GM18498 (cell line): ENCODE data around the gene NANOS1.

Experiments
- ATAC-seq: cut with Tn5 transposase; IDR thresholded peaks from one replicate; pipeline ENCODE4 v1.9.1; 2021; ENCODE audit warnings: mild to moderate bottlenecking, moderate library complexity; ENCODE audit not compliant: unreplicated experiment

The NANOS1 gene, protein sequence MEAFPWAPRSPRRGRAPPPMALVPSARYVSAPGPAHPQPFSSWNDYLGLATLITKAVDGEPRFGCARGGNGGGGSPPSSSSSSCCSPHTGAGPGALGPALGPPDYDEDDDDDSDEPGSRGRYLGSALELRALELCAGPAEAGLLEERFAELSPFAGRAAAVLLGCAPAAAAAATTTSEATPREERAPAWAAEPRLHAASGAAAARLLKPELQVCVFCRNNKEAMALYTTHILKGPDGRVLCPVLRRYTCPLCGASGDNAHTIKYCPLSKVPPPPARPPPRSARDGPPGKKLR

GRCh38 chr10:119029613-119030420 lies at the start of gene NANOS1:
Gene NANOS1 (plus strand): TSS chr10:119029714. CDS start chr10:119029802, 88 bp downstream.
- peak; percentile 19 for ATAC-seq

- ATAC-seq: no peak
Observed at GRCh38 chr10:118980135-118980865, 49.2 kb upstream of the NANOS1 start.

GRCh38 chr10:118980870-118981269 lies 48.6 kb upstream of the NANOS1 start:
- ATAC-seq: no peak

DNA sequence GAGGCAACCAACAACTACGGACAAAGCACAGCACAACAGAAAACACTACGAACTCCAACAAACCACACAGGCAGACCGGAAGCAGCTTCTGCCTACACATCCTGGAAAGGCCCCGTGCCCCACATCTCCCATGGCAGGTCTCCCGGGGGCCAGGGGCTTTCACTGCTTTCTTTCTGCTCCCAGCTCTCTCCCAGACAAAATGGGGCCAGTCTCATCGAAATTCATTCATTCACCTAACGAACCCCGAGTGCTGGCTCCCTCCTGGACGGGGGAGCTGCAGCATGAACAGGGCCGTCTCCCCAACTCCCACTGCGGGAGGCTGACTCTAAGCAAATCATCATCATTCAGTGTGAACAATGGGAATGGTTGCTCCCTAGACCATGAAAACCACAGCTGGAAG lies 47.6 kb upstream of the NANOS1 start:
- no peak for ATAC-seq

GRCh38 chr10:118982366-118982765 lies 47.1 kb upstream of the NANOS1 start:
- no peak for ATAC-seq

- ATAC-seq: no peak
Observed at GRCh38 chr10:118983263-118983662, 46.3 kb upstream of the NANOS1 start.

DNA sequence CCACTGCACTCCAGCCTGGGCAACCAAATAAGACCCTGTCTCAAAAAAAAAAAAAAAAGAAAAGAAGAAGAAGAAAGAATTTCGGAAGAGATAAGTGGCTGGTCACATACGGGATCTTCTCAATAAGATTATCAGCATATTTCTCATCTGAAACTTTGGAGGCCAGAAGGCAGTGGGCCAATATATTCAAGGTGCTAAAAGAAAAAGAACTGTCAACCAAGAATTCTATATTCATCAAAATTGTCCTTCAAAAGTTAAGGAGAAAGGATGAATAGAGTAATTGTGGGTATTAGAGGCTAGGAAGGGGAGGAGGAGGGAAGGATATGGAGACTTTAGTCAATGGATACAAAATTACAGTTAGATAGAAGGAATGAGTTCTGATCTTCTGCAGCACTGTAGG lies 43.9 kb upstream of the NANOS1 start:
- no peak for ATAC-seq

DNA sequence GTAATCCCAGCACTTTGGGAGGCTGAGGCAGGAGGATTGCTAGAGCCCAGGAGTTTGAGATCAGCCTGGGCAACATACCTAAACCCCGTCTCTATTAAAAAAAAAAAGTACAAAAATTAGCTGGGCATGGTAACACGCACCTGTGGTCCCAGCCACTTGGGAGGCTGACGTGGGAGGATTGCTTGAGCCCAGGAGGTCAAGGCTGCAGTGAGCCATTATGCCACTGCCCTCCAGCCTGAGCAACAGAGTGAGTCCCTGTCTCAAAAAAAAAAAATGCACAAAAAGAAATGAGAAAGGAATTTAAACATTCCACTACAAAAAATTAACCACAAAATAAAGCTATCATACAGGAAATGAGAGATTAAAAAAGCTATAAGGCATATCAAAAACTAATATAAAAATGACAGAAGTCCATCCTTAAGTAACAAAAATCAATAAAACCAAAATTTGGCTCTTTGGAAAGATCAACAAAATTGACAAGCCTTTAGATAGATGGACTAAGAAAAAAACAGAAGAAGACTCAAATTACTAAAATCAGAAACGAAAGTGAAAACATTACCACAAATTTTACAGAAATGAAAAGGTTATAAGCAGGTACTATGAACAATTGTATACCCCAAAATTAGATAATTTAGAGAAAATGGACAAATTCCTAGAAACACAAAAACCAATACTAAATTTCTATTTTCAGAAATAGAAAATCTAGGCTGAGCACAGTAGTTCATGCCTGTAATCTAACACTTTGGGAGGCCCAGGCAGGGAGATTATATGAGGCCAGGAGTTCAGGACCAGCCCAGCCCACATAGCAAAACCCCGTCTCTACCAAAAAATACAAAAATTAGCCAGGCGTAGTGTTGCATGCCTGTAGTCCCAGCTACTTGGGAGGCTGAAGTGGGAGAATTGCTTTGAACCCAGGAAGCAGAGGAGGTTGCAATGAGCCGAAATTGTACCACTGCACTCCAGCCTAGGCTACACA lies 42.4 kb upstream of the NANOS1 start:
- ATAC-seq: peak; percentile 80

DNA sequence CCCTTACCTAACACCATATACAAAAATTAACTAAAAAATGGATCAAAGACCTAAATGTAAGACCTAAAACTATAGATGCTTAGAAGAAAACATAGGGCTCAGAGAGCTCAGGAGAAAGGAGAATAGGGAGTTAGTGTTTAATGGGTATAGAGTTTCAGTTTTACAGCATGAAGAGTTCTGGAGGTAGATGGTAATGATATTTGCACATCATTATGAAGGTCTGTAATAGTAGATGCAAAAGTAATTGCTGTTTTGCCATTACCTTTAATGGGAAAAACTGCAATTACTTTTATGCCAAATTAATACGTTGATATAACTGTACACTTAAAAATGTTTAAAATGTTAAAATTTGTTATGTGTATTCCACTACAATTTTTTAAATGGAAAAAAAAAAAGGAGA lies 39.2 kb upstream of the NANOS1 start:
- ATAC-seq: no peak

GRCh38 chr10:118992496-118992895 lies 37.0 kb upstream of the NANOS1 start:
- ATAC-seq: no peak

DNA sequence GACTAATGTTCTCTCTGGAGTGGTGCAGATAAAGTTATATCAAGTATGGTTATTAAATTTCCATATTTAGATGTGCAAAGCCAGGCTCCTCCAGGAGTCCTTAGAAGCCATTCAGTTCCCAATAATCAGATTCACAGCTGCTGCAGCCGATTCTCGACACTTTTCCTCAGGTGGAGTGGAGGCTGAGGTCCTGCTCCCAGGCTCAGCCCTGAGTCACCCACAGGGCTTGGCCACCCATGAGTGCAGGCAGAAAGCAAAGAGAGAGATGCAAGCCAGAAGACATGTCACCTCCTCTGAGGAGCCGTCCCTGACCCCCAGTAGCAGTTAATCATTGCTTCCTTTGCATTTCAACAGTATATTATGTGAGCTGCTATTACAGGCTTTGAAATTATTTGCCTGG lies 36.3 kb upstream of the NANOS1 start:
- ATAC-seq: no peak

GRCh38 chr10:118994321-118994720 lies 35.2 kb upstream of the NANOS1 start:
- ATAC-seq: no peak

DNA sequence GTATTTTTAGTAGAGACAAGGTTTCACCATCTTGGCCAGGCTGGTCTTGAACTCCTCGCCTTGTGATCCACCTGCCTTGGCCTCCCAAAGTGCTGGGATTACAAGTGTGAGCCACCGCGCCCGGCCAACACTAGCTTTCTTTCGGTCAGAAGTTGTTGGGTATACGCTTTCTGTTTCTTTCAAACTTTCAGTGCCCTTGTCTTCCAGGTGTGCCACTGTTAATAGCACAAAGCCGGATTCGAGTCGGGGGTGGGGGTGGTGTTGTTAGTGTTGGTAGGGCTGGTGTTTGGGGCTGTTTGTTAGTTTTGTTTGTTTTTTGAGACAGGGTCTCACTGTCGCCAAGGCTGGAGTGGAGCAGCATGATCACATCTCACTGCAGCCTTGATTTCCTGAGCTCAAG lies 33.8 kb upstream of the NANOS1 start:
- ATAC-seq: no peak

DNA sequence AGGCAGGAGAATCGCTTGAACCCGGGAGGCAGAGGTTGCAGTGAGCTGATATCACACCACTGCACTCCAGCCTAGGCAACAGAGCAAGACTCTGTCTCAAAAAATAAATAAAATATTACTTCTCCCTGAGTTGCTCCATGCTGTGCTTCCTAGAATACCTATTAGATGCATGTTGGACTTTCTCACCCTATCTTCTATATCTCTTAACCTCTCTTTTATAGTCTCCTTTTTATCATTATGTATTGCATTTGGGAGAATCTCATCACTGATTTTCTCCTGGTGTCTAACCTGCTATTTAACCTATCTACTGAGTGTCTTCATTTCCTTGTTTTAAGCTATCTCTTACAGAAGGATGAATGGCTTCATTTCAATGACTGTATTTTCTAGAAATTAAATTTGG lies 32.1 kb upstream of the NANOS1 start:
- ATAC-seq: no peak

GRCh38 chr10:118998183-118998582 lies 31.3 kb upstream of the NANOS1 start:
- ATAC-seq: no peak

DNA sequence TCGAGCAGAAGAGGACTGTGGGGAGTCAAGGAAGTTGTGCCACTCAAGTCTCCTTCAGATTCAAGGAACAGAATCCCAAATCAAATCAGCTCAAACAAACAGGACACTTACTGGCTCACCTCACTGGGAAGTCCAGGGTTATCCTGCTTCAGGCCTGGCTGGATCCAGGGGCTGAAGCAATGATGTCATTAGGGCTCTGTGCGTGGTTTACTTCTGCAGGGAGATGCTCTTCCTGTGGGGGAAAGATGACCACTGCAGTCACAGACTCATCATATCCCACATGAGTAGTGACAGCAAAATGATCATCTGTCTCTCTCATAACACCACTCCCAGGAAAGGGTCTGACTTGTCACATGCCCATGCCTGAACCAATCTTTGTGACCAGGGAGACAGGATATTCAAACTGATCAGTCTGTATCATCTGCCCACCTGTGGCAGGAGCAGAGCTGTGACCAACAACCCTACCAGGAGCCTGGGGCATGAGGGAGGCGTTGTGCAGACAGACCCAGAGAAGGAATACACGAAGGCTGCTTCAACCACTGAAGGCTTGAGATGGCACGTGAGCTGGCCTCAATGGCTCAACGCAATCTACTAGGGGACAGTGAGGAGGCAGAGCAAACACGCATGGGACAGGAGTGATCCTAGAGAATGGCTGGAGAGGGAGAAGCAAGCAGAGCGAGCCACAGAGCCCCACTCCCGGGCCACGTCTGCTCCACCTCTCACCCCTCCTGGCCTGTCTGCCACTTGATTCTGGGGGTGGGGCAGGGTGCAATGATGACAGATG lies 27.6 kb upstream of the NANOS1 start:
- no peak for ATAC-seq

DNA sequence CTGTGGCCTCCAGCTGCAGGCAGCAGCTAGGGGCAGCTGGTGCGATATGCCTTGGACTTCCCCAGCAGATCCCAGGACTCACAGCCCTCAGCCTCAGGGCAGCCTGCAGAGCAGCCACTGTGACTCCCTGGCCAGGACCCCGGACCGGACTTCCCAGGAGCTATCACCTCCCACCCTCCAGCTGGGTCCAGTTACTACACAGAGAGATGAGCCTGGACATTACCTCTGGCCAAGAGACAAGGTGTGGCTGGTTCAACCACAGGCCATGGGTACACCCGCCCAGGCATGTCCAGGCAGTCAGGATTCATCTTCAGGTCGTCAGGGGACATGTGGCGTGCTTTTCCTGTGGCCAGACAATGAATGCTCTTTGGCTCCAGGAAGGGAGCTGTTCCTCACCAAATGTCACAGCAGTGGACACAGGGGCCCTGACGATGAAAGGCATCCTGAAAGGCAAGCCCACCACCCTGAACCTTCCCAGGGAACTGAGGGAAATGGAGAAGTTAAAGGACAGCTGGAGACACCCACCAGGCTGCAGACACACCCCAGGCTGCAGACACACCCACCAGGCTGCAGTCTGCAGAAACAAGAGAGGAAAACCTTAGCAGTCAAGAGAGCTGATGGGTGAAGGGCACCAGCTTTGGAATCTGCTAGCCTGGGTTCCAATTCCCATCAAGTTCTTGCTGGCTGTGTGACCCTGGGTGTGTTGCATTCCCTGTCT lies 25.8 kb upstream of the NANOS1 start:
- ATAC-seq: no peak

- no peak for ATAC-seq
Observed at GRCh38 chr10:119005362-119006043, 24.0 kb upstream of the NANOS1 start.
